OCI-LY1 (cell line): ENCODE measurements around the gene CYP11A1.

ENCODE experiments used
- H2AFZ ChIP-seq: fragments of 200-600 bp; sonication (generic), shearing (Covaris generic); 2 replicates; pipeline ENCODE4 v1.6.0; 2014; ENCODE audit warnings: antibody characterized with exemption, mild to moderate bottlenecking, low read length
- H3F3A ChIP-seq: fragments of 200-600 bp; sonication (generic), shearing (Covaris generic); 2 replicates; pipeline ENCODE4 v1.6.0; 2014; ENCODE audit warnings: mild to moderate bottlenecking, antibody characterized with exemption, low read length, moderate library complexity; ENCODE audit not compliant: insufficient read depth
- H3K27ac ChIP-seq: fragments of 200-600 bp; sonication (generic); 2 replicates; pipeline ENCODE4 v1.5.1; 2014; ENCODE audit warnings: low read length, mixed run types, mild to moderate bottlenecking, low read depth; ENCODE audit not compliant: poor library complexity, severe bottlenecking
- H3K27me3 ChIP-seq: fragments of 200-600 bp; sonication (generic); 2 replicates; pipeline ENCODE4 v1.6.0; 2014; ENCODE audit warnings: antibody characterized with exemption, mild to moderate bottlenecking, low read length, moderate library complexity; ENCODE audit not compliant: insufficient read depth
- H3K36me3 ChIP-seq: fragments of 200-600 bp; sonication (generic); 2 replicates; pipeline ENCODE4 v1.6.1; 2014; ENCODE audit warnings: mild to moderate bottlenecking, antibody characterized with exemption, low read length, moderate library complexity, mixed read lengths; ENCODE audit not compliant: insufficient read depth
- H3K4me1 ChIP-seq: fragments of 200-600 bp; sonication (generic); 2 replicates; pipeline ENCODE4 v1.5.1; 2014; ENCODE audit warnings: mild to moderate bottlenecking, low read length, moderate library complexity; ENCODE audit not compliant: insufficient read depth, severe bottlenecking
- H3K4me2 ChIP-seq: fragments of 200-600 bp; sonication (generic), shearing (Covaris generic); 2 replicates; pipeline ENCODE4 v1.6.1; 2014; ENCODE audit warnings: low read length
- H3K4me3 ChIP-seq: fragments of 200-600 bp; sonication (generic); 2 replicates; pipeline ENCODE4 v1.5.1; 2014; ENCODE audit warnings: low read length, low read depth, mild to moderate bottlenecking, mixed read lengths; ENCODE audit not compliant: poor library complexity, severe bottlenecking
- H3K79me2 ChIP-seq: fragments of 200-600 bp; shearing (Covaris generic); 2 replicates; pipeline ENCODE4 v1.6.1; 2016; ENCODE audit warnings: mixed run types, low read length, mixed read lengths; ENCODE audit not compliant: insufficient read depth
- H3K9ac ChIP-seq: fragments of 200-600 bp; sonication (generic), shearing (Covaris generic); 2 replicates; pipeline ENCODE4 v1.6.1; 2014; ENCODE audit warnings: mild to moderate bottlenecking, low read length, mixed read lengths
- H3K9me2 ChIP-seq: fragments of 200-600 bp; sonication (generic), shearing (Covaris generic); 2 replicates; pipeline ENCODE4 v1.6.1; 2014; ENCODE audit warnings: low read depth, mild to moderate bottlenecking, low read length, mixed read lengths
- H3K9me3 ChIP-seq: fragments of 200-600 bp; shearing (Covaris generic); 2 replicates; pipeline ENCODE4 v1.6.1; 2014; ENCODE audit warnings: low read length, mixed read lengths
- H4K20me1 ChIP-seq: fragments of 200-600 bp; sonication (generic), shearing (Covaris generic); 2 replicates; pipeline ENCODE4 v1.6.0; 2016; ENCODE audit warnings: mild to moderate bottlenecking, low read length; ENCODE audit not compliant: insufficient read depth
- CTCF ChIP-seq: fragments of 200-600 bp; sonication (generic), shearing (Covaris generic); IDR thresholded peaks from 2 replicates; pipeline ENCODE4 v1.5.1; 2017; ENCODE audit warnings: mild to moderate bottlenecking, antibody characterized with exemption, low read length, moderate library complexity, mixed read lengths
- EZH2 ChIP-seq: fragments of 200-600 bp; sonication (generic), shearing (Covaris generic); IDR thresholded peaks from 2 replicates; pipeline ENCODE4 v1.8.0; 2017; ENCODE audit warnings: borderline replicate concordance, mixed run types, mild to moderate bottlenecking, antibody characterized with exemption, low read length, moderate library complexity, mixed read lengths

Gene CYP11A1

GRCh38 chr15:74343797-74344127 is 23.7 kb downstream of the CYP11A1 start:
- Histone ChIP-seq H3F3A (no peaks in the 10 kb centered on the region), H3K9ac (no peak overlapping the region), H3K36me3 (no peaks in the 10 kb centered on the region), H3K27ac (no peak overlapping the region), H3K4me2 (no peak overlapping the region), H2AFZ (no peak overlapping the region), H4K20me1 (no peaks in the 10 kb centered on the region), H3K4me3 (no peak overlapping the region), H3K9me3 (no peaks in the 10 kb centered on the region), H3K79me2 (no peaks in the 10 kb centered on the region), H3K27me3 (no peaks in the 10 kb centered on the region), H3K9me2 (no peaks in the 10 kb centered on the region), H3K4me1 (no peaks in the 10 kb centered on the region)
- TF ChIP-seq CTCF, result no peak
- no peak for TF ChIP-seq EZH2

- Histone ChIP-seq H3K36me3 (no peaks in the 10 kb centered on the region), H3K4me1 (no peaks in the 10 kb centered on the region), H3K9me3 (no peaks in the 10 kb centered on the region), H4K20me1 (no peaks in the 10 kb centered on the region), H3K4me2 (no peak overlapping the region), H3K4me3 (no peak overlapping the region), H2AFZ (no peak overlapping the region), H3K27me3 (no peaks in the 10 kb centered on the region), H3K9me2 (no peaks in the 10 kb centered on the region), H3K9ac (no peak overlapping the region), H3K79me2 (no peaks in the 10 kb centered on the region), H3K27ac (no peak overlapping the region), H3F3A (no peaks in the 10 kb centered on the region)
- TF ChIP-seq EZH2 (no peak), CTCF (no peak)
Measured at GRCh38 chr15:74343127-74343796, 24.2 kb downstream of the CYP11A1 start.

GRCh38 chr15:74340150-74340549 is 27.3 kb downstream of the CYP11A1 start:
- H3K27ac ChIP-seq, result no peak overlapping the region
- TF ChIP-seq CTCF, result no peak
- no peak for TF ChIP-seq EZH2
- peaks cover 7% of the 10 kb centered on the region; the same call in 1 of the 2 replicates for H3K27me3 ChIP-seq
- H3F3A ChIP-seq, result no peaks in the 10 kb centered on the region
- no peak overlapping the region for H3K4me2 ChIP-seq
- no peaks in the 10 kb centered on the region for H3K4me1 ChIP-seq
- H4K20me1 ChIP-seq, result no peaks in the 10 kb centered on the region
- no peaks in the 10 kb centered on the region for H3K9me3 ChIP-seq
- H3K9ac ChIP-seq, result no peak overlapping the region
- H3K9me2 ChIP-seq, result no peaks in the 10 kb centered on the region
- H3K36me3 ChIP-seq, result no peaks in the 10 kb centered on the region
- H2AFZ ChIP-seq, result no peak overlapping the region
- no peak overlapping the region for H3K4me3 ChIP-seq
- no peaks in the 10 kb centered on the region for H3K79me2 ChIP-seq
